ENCODE results near the gene TCF4.

DNA sequence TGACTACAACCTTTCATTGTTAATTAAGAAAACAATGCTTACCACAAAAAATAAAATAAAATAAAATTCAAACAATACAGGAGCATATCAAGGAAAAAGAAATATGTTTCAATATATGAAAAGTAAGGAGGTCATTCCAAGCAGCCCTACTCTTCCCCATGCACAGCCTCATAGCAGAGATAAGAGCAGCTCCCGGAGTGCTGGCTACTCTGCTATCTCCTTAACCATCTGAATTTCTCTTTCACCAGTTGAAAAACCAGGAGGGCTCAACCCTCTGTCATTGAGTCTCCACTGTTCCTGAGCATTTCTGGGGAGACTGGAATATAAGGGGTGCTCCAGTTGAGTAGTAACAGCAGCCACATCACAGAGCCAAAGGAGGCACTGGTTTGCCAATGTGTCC, 201.4 kb downstream of the TCF4 start:
- TF ChIP-seq POLR2AphosphoS5 (IDR thresholded peaks at IDR 0.05), result no peak
- TF ChIP-seq, protein P1, sequence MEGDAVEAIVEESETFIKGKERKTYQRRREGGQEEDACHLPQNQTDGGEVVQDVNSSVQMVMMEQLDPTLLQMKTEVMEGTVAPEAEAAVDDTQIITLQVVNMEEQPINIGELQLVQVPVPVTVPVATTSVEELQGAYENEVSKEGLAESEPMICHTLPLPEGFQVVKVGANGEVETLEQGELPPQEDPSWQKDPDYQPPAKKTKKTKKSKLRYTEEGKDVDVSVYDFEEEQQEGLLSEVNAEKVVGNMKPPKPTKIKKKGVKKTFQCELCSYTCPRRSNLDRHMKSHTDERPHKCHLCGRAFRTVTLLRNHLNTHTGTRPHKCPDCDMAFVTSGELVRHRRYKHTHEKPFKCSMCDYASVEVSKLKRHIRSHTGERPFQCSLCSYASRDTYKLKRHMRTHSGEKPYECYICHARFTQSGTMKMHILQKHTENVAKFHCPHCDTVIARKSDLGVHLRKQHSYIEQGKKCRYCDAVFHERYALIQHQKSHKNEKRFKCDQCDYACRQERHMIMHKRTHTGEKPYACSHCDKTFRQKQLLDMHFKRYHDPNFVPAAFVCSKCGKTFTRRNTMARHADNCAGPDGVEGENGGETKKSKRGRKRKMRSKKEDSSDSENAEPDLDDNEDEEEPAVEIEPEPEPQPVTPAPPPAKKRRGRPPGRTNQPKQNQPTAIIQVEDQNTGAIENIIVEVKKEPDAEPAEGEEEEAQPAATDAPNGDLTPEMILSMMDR (IDR thresholded peaks at IDR 0.05), result no peak
- no peak for TF ChIP-seq POLR2A (IDR thresholded peaks at IDR 0.05)

All from stomach (tissue), 4 donors.